ENCODE results near the gene EVL.
"Not testable (repeated sequence)": the region's sequence is repeated elsewhere in the genome, so short reads cannot be mapped to it uniquely, and the experiment has no call there.

The EVL gene

GRCh38 chr14:100028990-100029677 is 36.1 kb upstream of the EVL start:
- Histone ChIP-seq H3K36me3 (ENCODE audit: control insufficient read depth, insufficient read depth, low read length) (no peaks in the 10 kb centered on the region), H3K4me3 (ENCODE audit: insufficient read depth, low read depth, low read length, poor library complexity, severe bottlenecking) (no peak overlapping the region), H3K4me1 (ENCODE audit: control insufficient read depth, insufficient read depth, low read length, poor library complexity, severe bottlenecking) (no peaks in the 10 kb centered on the region), H3K9me3 (ENCODE audit: control insufficient read depth, low read length) (no peaks in the 10 kb centered on the region), H3K27ac (ENCODE audit: insufficient read depth, low read length, poor library complexity, severe bottlenecking) (no peak overlapping the region), H3K27me3 (replicated peaks; ENCODE audit: control insufficient read depth, insufficient read depth, low read length, poor library complexity, severe bottlenecking) (no peaks in the 10 kb centered on the region)
- no peak for DNase-seq

DNA sequence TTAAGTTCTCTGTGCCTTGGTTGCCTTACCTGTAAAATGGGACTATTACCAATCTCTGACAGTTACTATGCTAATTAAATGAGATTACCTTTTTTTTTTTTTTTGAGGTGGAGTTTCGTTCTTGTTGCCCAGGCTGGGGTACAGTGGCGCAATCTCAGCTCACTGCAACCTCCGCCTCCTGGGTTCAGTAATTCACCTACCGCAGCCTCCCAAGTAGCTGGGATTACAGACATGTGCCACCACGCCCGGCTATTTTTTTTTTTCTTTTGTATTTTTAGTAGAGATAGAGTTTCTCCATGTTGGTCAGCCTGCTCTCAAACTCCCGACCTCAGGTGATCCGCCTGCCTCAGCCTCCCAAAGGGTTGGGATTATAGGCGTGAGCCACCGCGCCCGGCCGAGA is 35.2 kb upstream of the EVL start:
- H3K27ac ChIP-seq (ENCODE audit: insufficient read depth, low read length, poor library complexity, severe bottlenecking); H3K4me1 ChIP-seq (ENCODE audit: control insufficient read depth, insufficient read depth, low read length, poor library complexity, severe bottlenecking); H3K36me3 ChIP-seq (ENCODE audit: control insufficient read depth, insufficient read depth, low read length); H3K4me3 ChIP-seq (ENCODE audit: insufficient read depth, low read depth, low read length, poor library complexity, severe bottlenecking); H3K9me3 ChIP-seq (ENCODE audit: control insufficient read depth, low read length); DNase-seq; H3K27me3 ChIP-seq (replicated peaks; ENCODE audit: control insufficient read depth, insufficient read depth, low read length, poor library complexity, severe bottlenecking): not testable (repeated sequence)

DNA sequence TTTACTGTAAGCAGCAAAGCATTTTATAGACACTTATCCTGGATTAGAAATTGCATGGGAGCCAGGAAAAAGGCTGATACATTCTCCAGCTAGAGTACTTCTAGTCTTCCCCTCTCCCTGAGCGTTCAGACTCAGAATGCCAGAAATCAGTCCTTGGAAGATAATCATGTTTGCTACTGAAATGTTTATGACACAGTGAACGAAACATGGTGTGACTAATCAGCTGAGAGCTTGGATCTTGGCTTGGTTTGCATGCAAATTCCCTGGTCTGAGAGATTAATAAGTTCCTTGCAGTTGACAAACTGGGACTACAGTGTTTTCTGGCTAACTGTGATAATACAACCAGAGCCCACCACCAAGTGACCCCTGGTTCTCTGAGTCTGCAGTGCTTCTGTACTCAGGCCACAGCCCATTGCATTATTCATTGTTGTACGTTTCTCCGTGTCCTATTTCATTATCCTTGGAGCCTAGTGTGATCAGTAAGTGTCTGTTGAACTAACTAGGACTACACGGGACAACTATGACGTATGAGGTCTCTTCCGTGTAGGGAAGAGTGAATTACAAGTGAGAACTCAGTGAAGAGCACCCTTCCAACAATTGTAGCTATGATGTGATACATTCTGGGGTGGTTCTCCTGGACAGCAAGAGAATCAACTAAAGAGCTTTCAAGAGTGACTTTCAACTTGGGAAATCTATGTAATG is 34.6 kb upstream of the EVL start:
- Histone ChIP-seq H3K36me3 (ENCODE audit: control insufficient read depth, insufficient read depth, low read length) (no peaks in the 10 kb centered on the region), H3K27ac (ENCODE audit: insufficient read depth, low read length, poor library complexity, severe bottlenecking) (no peak overlapping the region), H3K27me3 (replicated peaks; ENCODE audit: control insufficient read depth, insufficient read depth, low read length, poor library complexity, severe bottlenecking) (no peaks in the 10 kb centered on the region), H3K4me1 (ENCODE audit: control insufficient read depth, insufficient read depth, low read length, poor library complexity, severe bottlenecking) (no peaks in the 10 kb centered on the region), H3K9me3 (ENCODE audit: control insufficient read depth, low read length) (no peaks in the 10 kb centered on the region), H3K4me3 (ENCODE audit: insufficient read depth, low read depth, low read length, poor library complexity, severe bottlenecking) (no peak overlapping the region)
- no peak for DNase-seq

GRCh38 chr14:100031506-100032281 is 33.5 kb upstream of the EVL start:
- no peaks in the 10 kb centered on the region for H3K9me3 ChIP-seq (ENCODE audit: control insufficient read depth, low read length)
- no peak for DNase-seq
- H3K27ac ChIP-seq (ENCODE audit: insufficient read depth, low read length, poor library complexity, severe bottlenecking) = no peak overlapping the region
- H3K4me1 ChIP-seq (ENCODE audit: control insufficient read depth, insufficient read depth, low read length, poor library complexity, severe bottlenecking) = no peaks in the 10 kb centered on the region
- H3K27me3 ChIP-seq (replicated peaks; ENCODE audit: control insufficient read depth, insufficient read depth, low read length, poor library complexity, severe bottlenecking) = no peaks in the 10 kb centered on the region
- H3K4me3 ChIP-seq (ENCODE audit: insufficient read depth, low read depth, low read length, poor library complexity, severe bottlenecking) = no peak overlapping the region
- no peaks in the 10 kb centered on the region for H3K36me3 ChIP-seq (ENCODE audit: control insufficient read depth, insufficient read depth, low read length)

DNA sequence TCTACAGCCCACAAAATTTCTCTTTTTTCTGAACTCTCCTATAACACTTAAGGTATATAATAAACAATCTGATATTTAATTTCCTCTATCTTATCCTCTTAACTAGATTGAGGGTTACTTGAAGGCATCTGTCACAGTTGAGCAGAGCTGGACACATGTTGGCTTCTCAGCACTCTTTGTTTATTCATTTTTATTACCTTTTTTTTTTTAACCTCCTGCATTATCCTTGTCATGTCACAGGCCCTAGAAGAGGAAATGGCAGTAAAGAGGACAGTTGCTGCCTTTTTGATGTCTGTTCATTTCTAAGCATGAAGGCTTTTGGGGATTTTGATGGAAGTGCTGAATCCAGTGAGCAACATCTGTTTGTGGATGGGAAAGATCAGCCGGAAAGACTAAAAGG is 32.5 kb upstream of the EVL start:
- Histone ChIP-seq H3K27ac (ENCODE audit: insufficient read depth, low read length, poor library complexity, severe bottlenecking) (no peak overlapping the region), H3K36me3 (ENCODE audit: control insufficient read depth, insufficient read depth, low read length) (no peaks in the 10 kb centered on the region), H3K27me3 (replicated peaks; ENCODE audit: control insufficient read depth, insufficient read depth, low read length, poor library complexity, severe bottlenecking) (no peaks in the 10 kb centered on the region), H3K4me1 (ENCODE audit: control insufficient read depth, insufficient read depth, low read length, poor library complexity, severe bottlenecking) (no peaks in the 10 kb centered on the region), H3K9me3 (ENCODE audit: control insufficient read depth, low read length) (no peaks in the 10 kb centered on the region), H3K4me3 (ENCODE audit: insufficient read depth, low read depth, low read length, poor library complexity, severe bottlenecking) (no peak overlapping the region)
- no peak for DNase-seq

DNA sequence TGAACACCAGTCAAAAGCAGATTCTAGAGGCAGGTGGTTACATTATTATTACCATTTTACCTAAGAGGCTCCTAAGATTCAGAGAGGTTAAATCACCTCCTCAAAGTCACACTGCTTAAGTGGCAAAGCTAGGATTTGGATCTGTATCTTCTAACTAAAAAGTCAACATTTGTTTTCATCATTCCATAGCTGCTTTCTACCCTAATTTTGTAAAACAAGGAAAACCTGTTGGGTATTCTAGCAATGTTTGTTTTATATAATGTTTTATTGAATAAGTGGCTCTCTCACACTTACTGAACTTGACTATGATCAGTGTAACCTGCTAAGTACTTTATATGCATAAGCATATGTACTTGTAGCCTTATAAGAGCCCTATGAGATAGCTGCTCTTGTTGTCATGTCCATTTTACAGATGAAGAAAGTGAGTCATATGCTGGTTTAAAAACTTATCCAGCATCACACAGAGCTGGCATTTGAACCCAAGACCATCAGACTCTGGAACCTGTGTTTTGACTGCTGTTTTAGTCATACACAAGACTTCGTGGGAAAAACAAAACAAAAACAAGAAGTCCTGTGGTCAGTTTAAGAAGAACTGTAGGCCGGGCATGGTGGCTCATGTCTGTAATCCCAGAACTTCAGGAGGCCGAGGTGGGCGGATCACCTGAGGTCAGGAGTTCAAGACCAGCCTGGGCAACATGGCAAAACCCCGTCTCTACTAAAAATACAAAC is 31.7 kb upstream of the EVL start:
- DNase-seq = no peak
- H3K27ac ChIP-seq (ENCODE audit: insufficient read depth, low read length, poor library complexity, severe bottlenecking) = no peak overlapping the region
- H3K9me3 ChIP-seq (ENCODE audit: control insufficient read depth, low read length) = no peaks in the 10 kb centered on the region
- H3K4me3 ChIP-seq (ENCODE audit: insufficient read depth, low read depth, low read length, poor library complexity, severe bottlenecking) = no peak overlapping the region
- H3K36me3 ChIP-seq (ENCODE audit: control insufficient read depth, insufficient read depth, low read length) = no peaks in the 10 kb centered on the region
- no peaks in the 10 kb centered on the region for H3K4me1 ChIP-seq (ENCODE audit: control insufficient read depth, insufficient read depth, low read length, poor library complexity, severe bottlenecking)
- H3K27me3 ChIP-seq (replicated peaks; ENCODE audit: control insufficient read depth, insufficient read depth, low read length, poor library complexity, severe bottlenecking) = no peaks in the 10 kb centered on the region

DNA sequence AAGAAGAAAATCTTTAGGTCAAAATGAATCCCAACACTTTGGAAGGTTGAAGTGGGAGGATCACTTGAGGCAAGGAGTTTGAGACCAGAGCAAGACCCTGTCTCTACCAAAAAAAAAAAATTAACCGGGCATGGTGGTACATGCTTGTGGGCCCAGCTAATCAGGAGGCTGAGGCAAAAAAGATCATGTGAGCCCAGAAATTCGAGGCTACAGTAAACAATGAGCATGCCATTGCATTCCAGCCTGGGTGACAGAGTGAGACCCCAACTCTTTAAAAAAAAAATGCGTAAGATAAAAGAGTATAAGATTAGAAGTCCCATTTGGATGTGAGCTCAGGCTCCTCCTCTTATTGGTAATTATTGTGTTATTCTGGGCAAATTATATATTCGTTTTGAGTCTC is 30.8 kb upstream of the EVL start:
- Histone ChIP-seq H3K9me3 (ENCODE audit: control insufficient read depth, low read length) (no peaks in the 10 kb centered on the region), H3K4me1 (ENCODE audit: control insufficient read depth, insufficient read depth, low read length, poor library complexity, severe bottlenecking) (no peaks in the 10 kb centered on the region), H3K27ac (ENCODE audit: insufficient read depth, low read length, poor library complexity, severe bottlenecking) (no peak overlapping the region), H3K36me3 (ENCODE audit: control insufficient read depth, insufficient read depth, low read length) (no peaks in the 10 kb centered on the region), H3K27me3 (replicated peaks; ENCODE audit: control insufficient read depth, insufficient read depth, low read length, poor library complexity, severe bottlenecking) (no peaks in the 10 kb centered on the region), H3K4me3 (ENCODE audit: insufficient read depth, low read depth, low read length, poor library complexity, severe bottlenecking) (no peak overlapping the region)
- DNase-seq = no peak

- no peak overlapping the region for H3K4me3 ChIP-seq (ENCODE audit: insufficient read depth, low read depth, low read length, poor library complexity, severe bottlenecking)
- H3K36me3 ChIP-seq (ENCODE audit: control insufficient read depth, insufficient read depth, low read length) = no peaks in the 10 kb centered on the region
- DNase-seq = no peak
- no peaks in the 10 kb centered on the region for H3K4me1 ChIP-seq (ENCODE audit: control insufficient read depth, insufficient read depth, low read length, poor library complexity, severe bottlenecking)
- no peaks in the 10 kb centered on the region for H3K9me3 ChIP-seq (ENCODE audit: control insufficient read depth, low read length)
- H3K27me3 ChIP-seq (replicated peaks; ENCODE audit: control insufficient read depth, insufficient read depth, low read length, poor library complexity, severe bottlenecking) = no peaks in the 10 kb centered on the region
- no peak overlapping the region for H3K27ac ChIP-seq (ENCODE audit: insufficient read depth, low read length, poor library complexity, severe bottlenecking)
Measured at GRCh38 chr14:100034961-100035500, 30.2 kb upstream of the EVL start.

DNA sequence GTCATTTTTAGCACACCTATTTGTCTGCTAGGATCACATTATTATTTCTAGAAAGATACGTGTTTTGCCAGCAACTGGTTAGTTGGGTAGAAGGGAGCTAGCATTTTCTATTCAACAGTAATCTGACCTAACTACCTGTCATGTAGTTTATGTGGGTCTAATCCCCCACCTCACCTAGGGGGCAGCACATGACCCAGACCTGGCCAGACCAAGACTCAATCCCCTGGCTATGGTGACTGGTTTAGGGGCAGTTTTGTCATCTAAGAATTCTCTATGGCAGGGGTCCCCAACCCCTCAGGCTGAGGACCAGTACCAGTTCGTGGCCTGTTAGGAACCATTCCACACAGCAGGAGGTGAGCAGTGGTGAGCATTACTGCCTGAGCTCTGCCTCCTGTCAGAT is 29.5 kb upstream of the EVL start:
- no peak for DNase-seq
- Histone ChIP-seq H3K27me3 (replicated peaks; ENCODE audit: control insufficient read depth, insufficient read depth, low read length, poor library complexity, severe bottlenecking) (no peaks in the 10 kb centered on the region), H3K4me3 (ENCODE audit: insufficient read depth, low read depth, low read length, poor library complexity, severe bottlenecking) (no peak overlapping the region), H3K36me3 (ENCODE audit: control insufficient read depth, insufficient read depth, low read length) (no peaks in the 10 kb centered on the region), H3K9me3 (ENCODE audit: control insufficient read depth, low read length) (no peaks in the 10 kb centered on the region), H3K4me1 (ENCODE audit: control insufficient read depth, insufficient read depth, low read length, poor library complexity, severe bottlenecking) (no peaks in the 10 kb centered on the region), H3K27ac (ENCODE audit: insufficient read depth, low read length, poor library complexity, severe bottlenecking) (no peak overlapping the region)
